ENCODE measurements around the gene WSB1. TPM values are rescaled to one million over a fixed set of nuclear protein-coding genes. Genes with fewer than 3 reads are reported as not detected.

The WSB1 gene
- total RNA-seq, 1 donor from 2014 or later: 633 TPM

DNA sequence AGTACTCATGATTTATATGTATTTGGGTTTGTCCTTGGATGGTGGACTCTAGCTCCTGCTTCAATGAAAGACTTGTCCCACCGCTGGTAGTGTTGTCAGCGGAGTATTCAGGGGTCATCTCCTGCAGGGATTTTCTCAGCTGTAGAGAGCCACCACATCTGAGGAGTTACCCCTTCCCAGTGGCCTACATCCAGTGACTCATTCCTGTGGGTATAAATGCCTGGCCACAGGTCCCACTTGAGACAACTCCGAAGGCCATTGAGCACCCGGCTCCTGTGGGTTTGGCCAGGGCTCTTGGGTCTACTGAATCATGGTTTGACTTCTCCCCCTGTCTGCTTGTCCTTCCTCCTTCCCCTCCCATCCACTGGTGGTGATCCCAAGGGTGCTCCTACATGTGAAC, 34.6 kb upstream of the WSB1 start:
- no peaks in the 10 kb centered on the region for H3K4me1 Mint-ChIP-seq (ENCODE audit: low read depth, unreplicated experiment)
- TF ChIP-seq, protein P1, sequence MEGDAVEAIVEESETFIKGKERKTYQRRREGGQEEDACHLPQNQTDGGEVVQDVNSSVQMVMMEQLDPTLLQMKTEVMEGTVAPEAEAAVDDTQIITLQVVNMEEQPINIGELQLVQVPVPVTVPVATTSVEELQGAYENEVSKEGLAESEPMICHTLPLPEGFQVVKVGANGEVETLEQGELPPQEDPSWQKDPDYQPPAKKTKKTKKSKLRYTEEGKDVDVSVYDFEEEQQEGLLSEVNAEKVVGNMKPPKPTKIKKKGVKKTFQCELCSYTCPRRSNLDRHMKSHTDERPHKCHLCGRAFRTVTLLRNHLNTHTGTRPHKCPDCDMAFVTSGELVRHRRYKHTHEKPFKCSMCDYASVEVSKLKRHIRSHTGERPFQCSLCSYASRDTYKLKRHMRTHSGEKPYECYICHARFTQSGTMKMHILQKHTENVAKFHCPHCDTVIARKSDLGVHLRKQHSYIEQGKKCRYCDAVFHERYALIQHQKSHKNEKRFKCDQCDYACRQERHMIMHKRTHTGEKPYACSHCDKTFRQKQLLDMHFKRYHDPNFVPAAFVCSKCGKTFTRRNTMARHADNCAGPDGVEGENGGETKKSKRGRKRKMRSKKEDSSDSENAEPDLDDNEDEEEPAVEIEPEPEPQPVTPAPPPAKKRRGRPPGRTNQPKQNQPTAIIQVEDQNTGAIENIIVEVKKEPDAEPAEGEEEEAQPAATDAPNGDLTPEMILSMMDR (IDR thresholded peaks at IDR 0.05; ENCODE audit: partially characterized antibody, unreplicated experiment): no peak
- peaks cover 5% of the 10 kb centered on the region for H3K27me3 Mint-ChIP-seq (ENCODE audit: unreplicated experiment)
- no peak overlapping the region for H3K4me3 Mint-ChIP-seq (ENCODE audit: unreplicated experiment)
- H3K27ac Mint-ChIP-seq (ENCODE audit: unreplicated experiment): no peak overlapping the region
- DNase-seq: no peak
- H3K36me3 Mint-ChIP-seq (ENCODE audit: unreplicated experiment): no peaks in the 10 kb centered on the region
- peaks cover 1% of the 10 kb centered on the region for H3K9me3 Mint-ChIP-seq (ENCODE audit: unreplicated experiment)

DNA sequence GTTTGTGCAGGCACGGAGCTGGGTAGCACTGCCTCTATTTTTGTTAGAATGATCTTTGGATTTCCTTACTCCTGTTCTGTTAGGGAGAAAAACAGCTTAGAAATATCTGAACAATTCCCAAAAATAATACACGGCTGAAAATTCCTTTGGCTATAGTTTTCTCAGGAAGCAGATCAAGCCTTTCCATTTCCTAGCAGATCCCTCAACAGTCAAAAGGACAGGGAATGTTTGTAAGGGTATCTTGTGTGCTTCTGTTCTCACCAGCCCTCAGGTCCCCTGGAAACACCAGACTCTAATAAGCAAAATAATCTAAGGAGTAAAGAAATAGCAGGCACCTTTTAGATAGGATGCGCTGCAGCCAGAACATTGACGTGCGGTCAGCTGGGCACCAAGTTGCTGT, 30.5 kb upstream of the WSB1 start:
- no peaks in the 10 kb centered on the region for H3K9me3 Mint-ChIP-seq (ENCODE audit: unreplicated experiment)
- TF ChIP-seq, protein P1 (IDR thresholded peaks at IDR 0.05; ENCODE audit: partially characterized antibody, unreplicated experiment): no peak
- DNase-seq: no peak
- peaks cover 2% of the 10 kb centered on the region for H3K27me3 Mint-ChIP-seq (ENCODE audit: unreplicated experiment)
- H3K4me1 Mint-ChIP-seq (ENCODE audit: low read depth, unreplicated experiment): peaks cover 3% of the 10 kb centered on the region
- H3K27ac Mint-ChIP-seq (ENCODE audit: unreplicated experiment): no peak overlapping the region
- H3K36me3 Mint-ChIP-seq (ENCODE audit: unreplicated experiment): no peaks in the 10 kb centered on the region
- no peak overlapping the region for H3K4me3 Mint-ChIP-seq (ENCODE audit: unreplicated experiment)

DNA sequence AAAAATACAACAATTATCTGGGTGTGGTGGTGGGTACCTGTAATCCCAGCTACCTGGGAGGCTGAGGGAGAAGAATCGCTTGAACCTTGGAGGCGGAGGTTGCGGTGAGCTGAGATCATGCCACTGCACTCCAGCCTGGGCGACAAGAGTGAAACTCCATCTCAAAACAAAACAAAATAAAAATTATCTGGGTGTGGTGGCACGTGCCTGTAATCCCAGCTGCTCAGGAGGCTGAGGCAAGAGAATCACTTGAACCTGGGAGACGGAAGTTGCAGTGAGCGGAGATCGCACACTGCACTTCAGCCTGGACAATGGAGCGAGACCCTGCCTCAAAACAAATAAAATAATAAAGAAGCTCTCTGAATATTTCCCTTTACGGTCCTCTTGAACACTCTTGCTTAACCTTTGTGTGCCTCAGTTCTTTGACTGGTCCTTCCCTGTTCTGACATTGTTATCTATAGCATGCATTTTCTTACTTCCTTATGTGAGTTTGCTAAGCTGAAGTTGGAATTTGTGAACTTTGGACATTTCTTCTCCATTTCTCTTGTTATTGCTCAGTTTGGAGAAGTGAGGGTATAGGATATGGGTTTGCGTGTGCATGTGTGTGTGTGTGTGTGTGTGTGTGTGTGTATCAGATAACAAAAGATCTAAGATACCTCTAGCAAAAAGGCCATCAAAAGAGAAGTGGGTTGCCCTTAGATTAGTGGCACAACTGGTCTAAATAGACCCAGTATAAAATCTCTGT, 29.7 kb upstream of the WSB1 start:
- DNase-seq: no peak
- Mint-ChIP-seq H3K27me3 (ENCODE audit: unreplicated experiment) (peaks cover 2% of the 10 kb centered on the region), H3K4me1 (ENCODE audit: low read depth, unreplicated experiment) (peaks cover 7% of the 10 kb centered on the region), H3K9me3 (ENCODE audit: unreplicated experiment) (no peaks in the 10 kb centered on the region), H3K27ac (ENCODE audit: unreplicated experiment) (no peak overlapping the region), H3K4me3 (ENCODE audit: unreplicated experiment) (no peak overlapping the region), H3K36me3 (ENCODE audit: unreplicated experiment) (no peaks in the 10 kb centered on the region)
- TF ChIP-seq, protein P1 (IDR thresholded peaks at IDR 0.05; ENCODE audit: partially characterized antibody, unreplicated experiment): no peak

DNA sequence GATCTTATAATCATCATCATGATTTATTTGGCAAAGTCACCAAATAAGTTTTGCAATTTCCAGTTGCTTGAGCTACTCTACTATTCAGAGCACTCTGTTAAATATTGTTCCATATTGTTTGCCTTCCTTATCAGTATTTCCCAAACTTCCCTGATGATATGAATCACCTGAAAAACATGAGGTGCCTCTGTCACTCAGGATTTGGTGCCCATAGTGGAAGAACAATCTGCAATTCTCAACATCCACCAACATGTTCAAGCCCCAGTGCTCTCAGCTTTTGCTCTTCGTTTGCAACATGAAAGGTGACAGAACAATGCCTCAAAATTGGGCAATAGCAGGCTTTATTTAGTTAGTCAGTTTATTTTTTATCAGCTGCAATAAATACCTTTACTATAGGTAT, 28.6 kb upstream of the WSB1 start:
- Mint-ChIP-seq H3K9me3 (ENCODE audit: unreplicated experiment) (no peaks in the 10 kb centered on the region), H3K4me3 (ENCODE audit: unreplicated experiment) (no peak overlapping the region)
- DNase-seq: no peak

DNA sequence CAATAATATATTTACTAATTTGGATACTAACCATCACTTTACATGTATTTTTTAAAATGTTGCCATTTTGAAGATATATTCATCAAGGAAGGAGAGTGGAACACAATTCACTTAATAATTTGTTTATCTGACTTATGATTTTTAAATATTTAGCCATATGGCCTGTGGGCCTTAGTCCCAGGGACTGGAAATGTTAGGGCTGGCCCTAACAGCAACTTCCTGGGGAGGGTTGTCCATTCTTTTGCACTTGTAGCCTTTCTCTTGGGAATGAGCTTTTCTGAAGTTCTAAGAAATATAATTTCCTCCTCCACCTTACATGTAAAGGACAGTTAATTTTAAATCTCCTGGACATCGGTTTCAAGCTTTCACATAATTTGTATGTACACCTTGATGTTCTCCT, 27.7 kb upstream of the WSB1 start:
- H3K36me3 Mint-ChIP-seq (ENCODE audit: unreplicated experiment): no peaks in the 10 kb centered on the region
- H3K27me3 Mint-ChIP-seq (ENCODE audit: unreplicated experiment): peaks cover 2% of the 10 kb centered on the region

More for the DNA sequence above, 28.6 kb upstream of the WSB1 start:
- Mint-ChIP-seq H3K36me3 (ENCODE audit: unreplicated experiment) (no peaks in the 10 kb centered on the region), H3K27ac (ENCODE audit: unreplicated experiment) (no peak overlapping the region), H3K4me1 (ENCODE audit: low read depth, unreplicated experiment) (peaks cover 7% of the 10 kb centered on the region), H3K27me3 (ENCODE audit: unreplicated experiment) (peaks cover 2% of the 10 kb centered on the region)
- TF ChIP-seq, protein P1 (IDR thresholded peaks at IDR 0.05; ENCODE audit: partially characterized antibody, unreplicated experiment): no peak

More for the DNA sequence above, 27.7 kb upstream of the WSB1 start:
- TF ChIP-seq, protein P1 (IDR thresholded peaks at IDR 0.05; ENCODE audit: partially characterized antibody, unreplicated experiment): no peak
- Mint-ChIP-seq H3K4me1 (ENCODE audit: low read depth, unreplicated experiment) (peaks cover 7% of the 10 kb centered on the region), H3K9me3 (ENCODE audit: unreplicated experiment) (no peaks in the 10 kb centered on the region), H3K4me3 (ENCODE audit: unreplicated experiment) (no peak overlapping the region), H3K27ac (ENCODE audit: unreplicated experiment) (no peak overlapping the region)
- no peak for DNase-seq
